Measurements from ENCODE around the gene LTC4S.
A peak's percentile ranks its signal among the peaks of the same experiment; 100 is the strongest.
"Not testable (repeated sequence)": the region's sequence is repeated elsewhere in the genome, so short reads cannot be mapped to it uniquely, and the experiment has no call there.

The LTC4S gene

DNA sequence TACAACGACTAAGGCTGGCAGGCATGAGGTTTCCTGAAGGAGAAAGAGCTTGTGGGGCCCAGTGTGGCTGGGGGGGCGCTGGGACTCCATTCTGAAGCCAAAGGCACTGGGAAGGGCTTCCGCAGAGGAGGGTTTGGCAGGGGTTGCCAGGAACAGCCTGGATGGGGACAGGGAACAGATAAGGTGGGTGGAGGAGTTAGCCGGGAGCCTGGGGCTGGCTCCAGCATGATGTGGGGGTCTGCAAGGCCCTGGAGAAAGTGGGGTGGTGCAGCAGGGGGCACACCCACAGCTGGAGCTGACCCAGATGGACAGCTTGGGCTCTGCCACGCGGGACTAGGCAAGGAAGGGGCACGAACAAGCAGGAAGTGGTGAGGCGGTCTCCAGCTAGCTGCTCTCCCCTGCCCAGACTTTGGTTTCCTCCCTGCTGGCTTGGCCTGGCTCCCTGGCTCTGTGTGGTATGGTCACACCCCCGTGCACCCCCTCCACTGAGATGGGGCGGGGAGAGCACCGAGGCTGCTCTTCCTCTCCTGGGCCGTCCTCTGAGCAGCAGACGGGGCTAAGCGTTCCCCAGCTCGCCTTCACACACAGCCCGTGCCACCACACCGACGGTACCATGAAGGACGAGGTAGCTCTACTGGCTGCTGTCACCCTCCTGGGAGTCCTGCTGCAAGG lies at the start of gene LTC4S:
Gene LTC4S (plus strand): TSS at position 519 of the 672 bp plus-strand sequence. CDS start 95 bp downstream, at position 614.
- DNase-seq: peak; percentile 16

- not testable (repeated sequence) for DNase-seq
Measured at GRCh38 chr5:179744106-179744505, 49.7 kb upstream of the LTC4S start.

- no peak for DNase-seq
Measured at GRCh38 chr5:179746872-179747271, 46.9 kb upstream of the LTC4S start.

GRCh38 chr5:179747811-179748210 lies 46.0 kb upstream of the LTC4S start:
- no peak for DNase-seq

GRCh38 chr5:179749857-179750508 lies 43.8 kb upstream of the LTC4S start:
- no peak for DNase-seq

- no peak for DNase-seq
Measured at GRCh38 chr5:179753971-179754370, 39.8 kb upstream of the LTC4S start.

DNA sequence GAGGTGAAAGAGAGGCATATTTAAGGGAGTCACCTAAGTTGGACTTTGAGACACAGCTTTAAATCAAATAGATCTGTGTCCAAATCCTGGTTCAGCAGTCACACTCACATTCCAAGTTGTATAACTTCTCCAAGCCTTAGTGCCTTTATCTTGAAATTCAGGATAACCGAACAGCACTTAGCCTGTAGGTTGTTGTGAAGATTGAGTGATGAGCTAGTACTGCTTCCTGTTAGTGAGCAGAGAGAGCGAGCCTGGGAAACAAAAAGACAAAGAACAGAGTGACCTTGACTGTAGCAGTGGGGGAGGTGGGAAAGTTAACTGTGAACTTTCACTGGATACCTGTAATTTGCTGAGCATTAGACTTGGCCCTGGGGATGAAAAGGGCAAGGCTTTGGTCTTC lies 38.8 kb upstream of the LTC4S start:
- no peak for DNase-seq

DNA sequence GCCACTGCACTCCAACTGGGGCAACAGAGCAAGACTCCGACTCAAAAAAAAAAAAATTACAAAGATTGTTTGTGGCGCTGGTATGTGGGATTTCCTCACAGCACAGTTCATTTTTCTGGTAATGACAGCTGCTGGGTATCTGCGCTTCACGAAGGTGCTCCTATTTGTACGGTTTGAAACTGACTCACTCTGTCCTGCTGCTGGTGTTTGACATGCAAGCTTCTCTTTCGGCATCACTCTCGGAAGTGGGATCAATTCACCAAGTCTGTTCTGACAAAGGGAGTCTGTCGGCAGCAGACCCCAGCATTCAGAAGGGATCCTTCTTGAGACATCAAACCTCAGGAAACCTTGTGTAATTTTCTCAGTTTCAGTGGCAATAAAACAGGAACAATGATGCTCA lies 34.8 kb upstream of the LTC4S start:
- DNase-seq: no peak

DNA sequence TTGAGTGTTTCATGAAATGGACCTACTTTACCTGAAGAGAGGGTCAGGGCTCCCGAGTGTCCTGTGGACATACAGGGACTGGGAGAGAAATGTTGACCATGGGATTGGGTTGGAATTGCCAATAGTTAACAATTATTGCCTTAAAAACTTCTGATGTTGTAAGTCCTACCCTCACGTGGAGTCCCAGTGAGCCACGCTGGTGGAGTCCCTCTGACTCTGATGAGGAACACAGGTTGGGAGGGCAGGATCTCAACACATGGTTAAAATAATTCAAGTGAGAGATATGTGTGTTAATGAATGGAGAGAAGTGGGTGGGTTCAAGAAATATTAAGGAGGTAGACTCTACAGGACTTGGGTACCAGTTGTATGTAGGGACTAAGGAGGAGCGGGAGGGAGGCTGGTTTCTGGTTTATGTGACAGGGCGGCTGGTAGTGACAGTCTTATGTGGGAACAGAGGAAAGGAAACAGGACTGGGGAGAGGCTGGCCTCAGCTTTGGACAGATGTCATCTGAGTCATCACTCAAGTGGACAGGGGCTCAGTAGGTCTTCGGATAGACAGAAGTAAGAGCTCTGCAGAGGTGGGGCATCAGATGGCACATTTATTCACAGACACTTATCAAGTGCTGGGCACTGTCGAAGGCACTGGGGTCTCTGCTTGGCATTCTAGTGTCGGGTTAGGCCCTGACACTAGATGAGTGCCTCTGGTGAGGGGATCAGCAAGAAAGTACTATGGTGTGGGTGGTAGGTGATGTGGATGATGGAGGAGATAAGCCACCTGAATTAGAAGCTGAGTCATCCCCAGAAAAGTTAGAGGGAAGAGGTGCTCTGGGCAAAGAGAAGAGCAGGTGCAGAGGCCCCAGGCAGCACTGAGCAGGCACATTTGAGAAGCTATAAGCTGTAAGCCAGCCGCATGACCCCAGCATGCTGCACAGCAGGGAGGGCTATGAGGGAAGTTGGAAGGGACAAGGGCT lies 33.9 kb upstream of the LTC4S start:
- no peak for DNase-seq

GRCh38 chr5:179762079-179762780 lies 31.6 kb upstream of the LTC4S start:
- DNase-seq: no peak

GRCh38 chr5:179762781-179763176 lies 31.0 kb upstream of the LTC4S start:
- DNase-seq: no peak

DNA sequence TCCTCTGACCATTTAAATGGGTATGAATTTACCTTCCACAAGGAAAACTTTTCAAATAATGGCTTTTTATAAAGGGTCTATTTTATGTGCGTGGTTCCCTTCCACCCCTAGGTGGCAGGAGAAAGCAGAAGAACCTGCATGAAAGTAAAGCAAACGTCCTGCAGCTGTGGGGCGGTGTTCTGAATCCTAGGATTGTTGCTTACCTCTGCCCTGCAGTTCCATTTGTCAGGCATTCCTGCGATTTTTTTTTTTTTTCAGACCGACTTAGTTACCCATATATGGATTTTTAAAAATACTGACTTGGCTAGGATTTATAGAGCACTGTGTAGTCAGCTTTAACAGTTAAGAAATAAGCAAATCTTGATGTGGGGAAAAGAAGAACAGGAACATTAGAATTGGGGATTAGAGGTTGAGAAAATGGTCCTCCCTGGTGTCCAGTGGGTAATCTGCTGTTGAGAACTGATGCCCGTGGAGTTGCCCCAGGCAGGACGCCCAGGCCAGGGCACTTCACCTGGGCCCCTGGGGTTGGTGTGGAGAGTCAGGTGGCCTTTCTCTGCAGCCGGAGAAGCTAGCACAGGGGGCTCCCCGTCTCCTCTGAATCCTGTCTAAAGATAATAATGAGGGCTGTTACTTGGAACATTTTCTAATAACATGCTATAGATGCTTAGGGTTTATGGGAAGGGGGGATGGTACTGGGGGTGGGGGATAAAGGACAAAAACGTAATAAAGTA lies 30.4 kb upstream of the LTC4S start:
- peak; percentile 17 for DNase-seq

DNA sequence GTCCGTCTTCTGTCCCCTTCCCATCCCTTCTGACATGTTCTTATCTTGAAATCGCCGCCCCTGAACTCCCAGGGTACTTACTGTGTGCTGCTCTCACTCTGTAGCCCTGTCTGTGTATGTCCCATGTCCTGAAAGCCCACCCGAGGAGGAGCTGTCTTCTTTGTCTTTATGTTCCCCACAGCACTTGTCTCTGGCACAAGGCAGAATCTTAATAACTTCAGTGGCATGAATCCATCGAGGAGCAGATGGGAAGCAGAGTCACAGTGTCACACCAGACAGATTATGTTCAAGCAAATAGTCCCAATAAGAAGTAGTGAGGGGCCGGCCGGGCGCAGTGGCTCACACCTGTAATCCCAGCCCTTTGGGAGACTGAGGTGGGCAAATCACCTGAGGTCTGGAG lies 29.7 kb upstream of the LTC4S start:
- no peak for DNase-seq

DNA sequence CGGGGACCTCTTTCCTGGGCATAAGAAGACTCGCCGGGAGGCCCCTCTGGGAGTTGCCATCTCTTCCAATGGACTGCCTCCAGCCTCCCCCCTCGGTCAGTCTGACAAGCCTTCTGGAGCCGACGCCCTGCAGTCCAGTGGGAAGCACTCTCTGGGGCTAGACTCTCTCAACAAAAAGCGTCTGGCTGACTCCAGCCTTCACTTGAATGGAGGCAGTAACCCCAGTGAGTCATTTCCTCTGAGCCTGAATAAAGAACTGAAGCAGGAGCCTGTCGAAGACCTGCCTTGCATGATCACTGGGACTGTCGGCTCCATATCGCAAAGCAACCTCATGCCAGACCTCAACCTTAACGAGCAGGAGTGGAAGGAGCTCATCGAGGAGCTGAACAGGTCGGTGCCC lies 28.4 kb upstream of the LTC4S start:
- no peak for DNase-seq

DNA sequence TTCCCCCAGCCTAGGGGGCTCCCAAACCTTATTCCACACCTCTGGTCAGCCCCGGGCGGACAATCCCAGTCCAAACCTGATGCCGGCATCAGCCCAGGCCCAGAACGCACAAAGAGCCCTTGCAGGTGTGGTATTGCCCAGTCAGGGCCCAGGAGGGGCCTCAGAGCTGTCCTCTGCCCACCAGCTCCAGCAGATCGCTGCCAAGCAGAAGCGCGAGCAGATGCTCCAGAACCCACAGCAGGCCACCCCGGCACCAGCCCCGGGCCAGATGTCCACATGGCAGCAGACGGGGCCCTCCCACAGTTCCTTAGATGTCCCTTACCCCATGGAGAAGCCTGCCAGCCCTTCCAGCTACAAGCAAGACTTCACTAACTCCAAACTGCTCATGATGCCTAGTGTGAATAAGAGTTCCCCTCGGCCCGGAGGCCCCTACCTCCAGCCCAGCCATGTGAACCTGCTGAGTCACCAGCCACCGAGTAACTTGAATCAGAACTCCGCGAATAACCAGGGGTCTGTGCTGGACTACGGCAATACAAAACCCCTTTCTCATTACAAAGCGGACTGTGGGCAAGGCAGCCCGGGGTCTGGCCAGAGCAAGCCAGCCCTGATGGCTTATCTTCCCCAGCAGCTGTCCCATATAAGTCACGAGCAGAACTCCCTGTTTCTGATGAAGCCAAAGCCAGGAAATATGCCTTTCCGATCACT lies 27.6 kb upstream of the LTC4S start:
- no peak for DNase-seq

DNA sequence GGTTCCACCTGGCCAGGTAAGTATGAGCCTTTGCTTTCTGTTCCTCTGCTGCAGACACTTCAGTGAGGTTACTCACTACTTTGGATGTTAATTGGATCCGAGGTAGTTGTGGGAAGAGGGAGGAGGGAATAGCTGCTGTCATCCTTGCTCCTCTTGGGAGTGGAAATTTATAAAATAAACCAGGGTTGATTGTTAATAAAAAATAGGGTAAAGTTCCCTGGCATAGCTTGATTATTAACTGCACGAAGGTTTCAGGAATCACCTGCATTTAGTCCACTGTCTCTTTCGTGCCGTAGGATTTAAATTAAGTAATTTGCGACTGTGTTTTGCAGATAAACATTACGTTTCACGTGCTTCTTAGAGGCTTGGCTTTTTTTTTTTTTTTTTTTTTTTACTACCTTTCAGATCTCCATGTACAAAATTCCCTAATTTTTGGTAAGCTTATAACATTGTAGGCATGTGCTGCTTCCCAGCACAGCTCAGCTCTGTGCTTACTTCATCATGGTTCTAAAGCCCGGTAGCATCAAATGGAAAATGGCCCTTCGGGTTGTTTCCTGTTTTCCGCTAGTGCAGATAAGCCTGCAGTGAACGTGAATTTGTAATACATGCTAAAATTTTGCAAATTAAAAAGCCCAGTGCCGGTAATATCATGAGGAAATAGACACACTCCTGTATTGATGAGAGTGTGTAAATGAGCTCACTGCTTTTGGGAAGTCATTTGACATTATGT lies 26.9 kb upstream of the LTC4S start:
- no peak for DNase-seq

GRCh38 chr5:179767496-179768100 lies 26.2 kb upstream of the LTC4S start:
- DNase-seq: no peak

DNA sequence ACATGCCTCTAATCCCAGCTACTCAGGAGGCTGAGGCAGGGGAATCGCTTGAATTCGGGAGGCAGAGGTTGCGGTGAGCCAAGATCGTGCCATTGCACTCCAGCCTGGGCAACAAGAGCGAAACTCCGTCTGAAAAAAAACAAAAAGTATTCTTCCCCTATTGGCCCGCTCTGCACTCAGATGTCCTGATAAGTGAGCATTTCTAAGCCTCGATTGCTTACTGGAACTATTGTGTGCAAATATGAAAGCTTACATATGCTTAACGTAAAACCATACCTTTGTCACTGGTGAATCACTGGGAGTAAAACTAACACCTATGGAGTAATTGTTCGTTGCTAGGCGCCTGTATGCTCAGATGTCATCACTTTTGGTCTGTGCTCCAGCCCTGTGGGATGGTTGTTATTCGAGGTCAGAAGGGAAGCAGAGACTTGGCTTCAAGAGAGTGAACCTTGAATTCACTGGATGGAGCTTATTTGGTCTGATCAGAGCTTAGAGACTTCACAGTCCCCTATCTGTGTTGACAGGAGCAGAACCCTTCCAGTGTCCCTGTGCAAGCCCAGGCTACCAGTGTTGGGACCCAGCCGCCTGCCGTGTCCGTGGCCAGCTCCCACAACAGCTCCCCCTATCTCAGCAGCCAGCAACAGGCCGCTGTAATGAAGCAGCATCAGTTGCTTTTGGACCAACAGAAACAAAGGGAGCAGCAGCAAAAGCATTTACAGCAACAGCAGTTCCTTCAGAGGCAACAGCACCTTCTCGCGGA lies 25.3 kb upstream of the LTC4S start:
- no peak for DNase-seq

DNA sequence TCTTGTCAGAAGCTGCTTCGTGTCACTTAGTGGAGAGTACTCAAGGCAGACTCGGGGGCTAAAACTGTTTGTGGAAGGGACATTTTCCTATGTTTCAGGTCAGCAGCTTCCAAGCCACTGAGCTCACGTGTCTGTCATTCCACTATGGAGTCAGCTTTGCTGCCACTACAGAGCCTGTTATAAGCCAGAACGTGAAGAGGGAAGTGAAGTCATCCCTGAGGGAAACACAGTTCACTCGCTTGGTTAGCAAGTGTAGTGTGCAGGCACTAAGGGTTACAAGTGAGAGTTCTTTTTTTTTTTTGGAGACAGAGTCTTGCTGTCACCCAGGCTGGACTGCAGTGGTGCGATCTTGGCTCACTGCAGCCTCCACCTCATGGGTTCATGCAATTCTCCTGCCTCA lies 24.5 kb upstream of the LTC4S start:
- no peak for DNase-seq

DNA sequence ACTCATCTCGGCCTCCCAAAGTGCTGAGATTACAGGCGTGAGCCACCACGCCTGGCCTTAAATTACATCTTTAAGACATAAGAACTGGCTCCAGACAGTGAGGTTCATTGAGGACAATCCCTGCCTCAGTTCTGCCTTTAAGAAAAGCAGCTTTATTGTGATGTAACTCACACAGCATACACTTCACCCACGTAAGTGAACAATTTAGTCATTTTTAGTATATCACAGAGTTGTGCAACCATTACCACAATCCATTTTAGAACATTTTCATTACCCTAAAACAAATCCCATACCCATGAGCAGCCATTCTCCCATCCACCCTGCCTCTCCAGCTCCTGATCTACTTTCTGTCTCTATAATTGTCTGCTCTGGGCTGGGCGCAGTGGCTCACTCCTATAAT lies 24.0 kb upstream of the LTC4S start:
- DNase-seq: no peak

Data from stimulated activated naive CD4-positive, alpha-beta T cell treated with Interleukin-2 at 50 U/mL for 16 hours (primary cell).